Right lung (tissue), 5 donors: Measurements from ENCODE around the gene FAM240B. TPM values are rescaled to one million over a fixed set of nuclear protein-coding genes. Genes with fewer than 3 reads are reported as not detected.

Experiments
- DNase-seq, 2 donors: peaks; one replicate each; pipeline ENCODE4 v3.0.0-alpha.2; 2013
- polyA plus RNA-seq, 5 donors: library from polyadenylated mRNA; unstranded; fragments of 120-200 nt; gene quantifications; one replicate each; pipeline versions ENCODE4 v1.2.1 to v1.2.3, GENCODE V29; 2013; ENCODE audit warnings: inconsistent platforms in 1 of 5, low replicate concordance in 1 of 5; ENCODE audit not compliant: insufficient read length in 5 of 5, insufficient read depth in 1 of 5

Gene FAM240B
- polyA plus RNA-seq, 5 donors: 0.28 TPM; not detected in 4

DNA sequence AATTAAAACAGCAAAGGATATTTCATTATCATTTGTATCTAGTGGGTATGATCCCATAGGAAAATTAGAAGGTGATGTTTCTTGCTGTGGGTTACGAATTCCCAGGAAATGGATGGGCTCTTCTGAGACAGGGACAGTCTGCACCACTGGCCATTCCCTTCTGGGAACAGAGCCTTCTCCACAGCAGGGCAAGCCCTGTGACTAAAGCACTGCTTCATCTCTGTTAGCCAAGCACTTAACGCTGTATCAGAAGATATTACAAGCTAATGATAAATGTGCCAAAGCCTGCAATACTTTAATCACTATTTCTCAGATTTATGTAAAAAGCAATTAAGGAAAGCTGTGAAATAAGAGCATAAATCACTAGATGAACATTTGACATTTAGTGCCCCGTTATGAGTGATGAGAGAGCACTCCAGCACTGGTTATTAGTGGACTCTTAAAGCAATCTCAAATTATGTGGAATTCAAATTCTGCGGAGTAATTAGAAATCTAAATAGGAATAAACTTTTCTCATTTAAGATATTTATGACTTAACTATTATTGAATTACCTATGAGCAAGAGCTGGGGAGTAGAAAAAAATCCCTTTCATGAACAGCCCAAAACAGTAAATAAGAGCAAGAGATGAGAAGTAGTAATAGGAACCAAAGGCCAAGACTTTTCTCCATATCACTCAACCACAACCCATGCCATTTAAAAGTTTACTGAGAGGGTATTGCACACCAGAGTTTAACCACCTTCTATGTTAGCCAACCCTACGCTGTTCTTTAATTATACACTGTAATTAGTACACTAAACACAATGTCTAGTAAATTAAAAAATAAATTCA, 49.2 kb downstream of the FAM240B start:
- no peak for DNase-seq

DNA sequence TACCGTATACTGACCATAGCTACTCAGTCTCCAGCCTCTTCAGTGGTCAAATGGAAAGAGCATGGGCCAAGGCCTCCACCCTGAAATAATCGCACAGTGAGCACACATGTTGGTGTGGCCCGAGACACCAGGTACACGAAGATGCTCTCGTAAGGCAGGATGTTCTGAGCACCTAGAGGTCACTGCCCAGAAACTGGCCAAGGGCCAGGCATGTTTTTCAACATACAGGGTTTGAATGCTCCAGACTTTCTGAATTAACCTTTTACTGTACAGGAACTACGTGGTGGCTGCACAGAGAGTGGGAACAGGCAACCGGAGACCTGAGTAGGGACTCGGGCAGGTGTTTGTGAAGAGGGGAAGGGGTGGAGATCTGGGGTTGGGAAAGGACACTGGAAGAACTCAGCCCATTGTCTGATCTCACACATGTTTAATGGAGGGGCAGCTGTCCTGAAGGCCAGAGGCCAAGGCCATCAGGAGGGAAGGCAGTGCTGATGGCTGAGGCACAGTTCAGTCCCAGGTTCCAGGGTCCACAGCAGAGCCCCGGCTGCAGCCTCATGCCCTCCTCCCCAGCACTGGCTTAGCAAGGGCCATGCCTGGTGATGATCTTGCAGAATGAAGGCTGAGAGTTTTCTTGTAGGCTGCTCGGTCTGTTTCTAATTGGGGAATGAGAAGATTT, 51.0 kb downstream of the FAM240B start:
- no peak for DNase-seq

DNA sequence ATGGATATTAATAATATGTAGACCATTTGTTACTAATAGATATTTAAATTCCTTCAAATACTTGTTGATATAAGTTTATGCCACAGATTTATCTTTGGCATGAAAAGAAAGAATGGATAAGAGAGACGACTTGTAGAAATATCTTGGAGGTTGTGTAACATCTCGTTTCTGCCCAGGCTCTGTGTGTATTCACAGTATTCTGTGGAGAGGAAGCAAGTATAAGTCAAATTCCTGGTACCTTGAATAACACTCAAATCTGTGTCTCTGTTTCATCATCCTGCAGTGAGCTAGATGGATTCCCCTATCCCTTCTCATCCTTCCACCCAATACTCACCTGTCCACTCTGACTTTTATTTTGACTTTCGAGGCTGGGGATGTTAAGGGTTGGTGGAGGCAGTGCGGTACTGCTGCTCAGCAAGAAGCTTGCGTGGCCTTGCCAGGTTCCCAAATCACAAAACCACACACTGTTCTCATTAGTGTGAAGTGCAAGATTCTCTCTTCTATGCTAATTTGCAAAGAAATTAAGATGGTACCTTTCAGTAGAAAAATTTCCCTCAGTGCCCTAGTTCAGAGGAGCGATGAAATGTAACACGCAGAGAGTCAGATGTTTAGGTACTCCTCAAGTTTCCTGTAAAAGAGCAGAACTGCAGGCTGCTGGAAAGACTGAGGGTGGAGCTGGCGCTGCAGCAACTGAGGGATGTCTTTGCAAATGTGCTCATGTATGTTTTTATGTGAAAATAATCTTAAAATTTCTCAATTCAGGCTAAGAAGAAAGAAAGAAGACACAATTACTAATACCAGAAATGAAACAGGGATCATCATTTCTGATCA, 57.0 kb downstream of the FAM240B start:
- DNase-seq: no peak

GRCh38 chr9:38659538-38659937, 60.4 kb downstream of the FAM240B start:
- no peak for DNase-seq

GRCh38 chr9:38656896-38657295, 63.0 kb downstream of the FAM240B start:
- no peak for DNase-seq

DNA sequence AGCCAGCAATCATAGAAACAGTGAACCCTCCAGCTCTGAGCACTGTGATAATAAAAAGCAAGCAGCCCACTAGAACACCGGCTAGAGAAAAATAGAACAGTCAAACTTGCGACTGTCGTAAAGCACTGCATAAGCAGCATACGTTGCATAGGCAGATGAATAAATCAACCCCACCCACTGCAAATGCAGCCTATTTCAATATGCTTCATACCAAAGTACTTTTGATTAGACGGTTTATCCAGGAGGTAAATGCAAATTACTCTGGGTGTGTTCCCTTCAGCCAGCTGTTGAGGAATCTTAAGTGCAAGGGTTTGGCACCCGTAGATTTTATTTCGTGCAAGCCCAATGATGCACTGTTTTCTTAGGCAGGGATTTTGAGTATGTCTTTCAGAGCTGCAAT, 67.4 kb downstream of the FAM240B start:
- DNase-seq: no peak

DNA sequence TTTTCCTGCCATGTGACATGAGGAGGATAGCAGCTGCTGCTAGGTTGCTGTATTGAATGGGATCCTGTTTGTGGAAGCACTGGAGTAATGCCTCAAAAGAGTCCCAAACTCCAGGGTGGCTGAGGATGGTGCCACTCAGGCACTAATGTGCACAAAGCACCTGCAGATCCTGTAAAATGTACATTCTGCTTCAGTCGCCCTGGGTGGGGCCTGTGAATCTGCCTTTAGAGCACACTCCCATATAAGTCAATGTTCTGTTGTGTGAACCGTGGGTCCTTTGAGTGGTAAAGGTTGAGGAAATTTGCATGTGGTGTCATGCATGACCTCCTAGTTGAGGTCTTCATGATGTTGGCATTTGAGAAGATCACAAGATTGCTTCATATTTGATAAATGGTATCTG, 67.9 kb downstream of the FAM240B start:
- no peak for DNase-seq

DNA sequence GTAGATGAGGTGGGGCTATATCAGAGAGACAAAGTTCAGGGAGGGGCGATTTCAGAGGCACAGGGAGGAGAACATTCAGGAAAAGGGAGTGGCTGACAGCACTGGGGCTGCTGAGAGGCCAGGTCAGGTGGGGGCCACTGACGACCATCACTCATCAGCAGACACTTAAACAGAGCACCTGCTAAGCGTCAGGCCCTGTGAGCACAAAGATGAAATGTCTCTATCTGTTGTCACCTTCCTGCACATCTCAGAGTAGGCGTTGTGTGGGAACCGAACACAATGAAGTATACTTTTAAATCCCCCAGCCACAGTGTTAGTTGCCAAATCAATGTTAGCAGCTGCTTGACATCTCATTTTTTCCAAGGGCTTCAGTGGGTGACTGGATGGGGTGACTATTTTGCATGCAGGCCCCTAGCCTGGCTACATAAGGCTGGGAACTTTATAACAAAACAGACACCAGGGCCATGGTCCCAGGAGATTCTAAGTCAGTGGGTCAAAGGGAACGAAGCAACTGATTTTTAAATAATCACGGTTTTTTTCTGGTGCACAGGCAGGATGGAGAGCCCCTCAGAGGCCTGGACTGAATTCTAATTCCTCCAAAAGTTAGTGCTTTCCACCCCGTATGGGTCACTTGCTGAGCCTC, 68.4 kb downstream of the FAM240B start:
- no peak for DNase-seq

DNA sequence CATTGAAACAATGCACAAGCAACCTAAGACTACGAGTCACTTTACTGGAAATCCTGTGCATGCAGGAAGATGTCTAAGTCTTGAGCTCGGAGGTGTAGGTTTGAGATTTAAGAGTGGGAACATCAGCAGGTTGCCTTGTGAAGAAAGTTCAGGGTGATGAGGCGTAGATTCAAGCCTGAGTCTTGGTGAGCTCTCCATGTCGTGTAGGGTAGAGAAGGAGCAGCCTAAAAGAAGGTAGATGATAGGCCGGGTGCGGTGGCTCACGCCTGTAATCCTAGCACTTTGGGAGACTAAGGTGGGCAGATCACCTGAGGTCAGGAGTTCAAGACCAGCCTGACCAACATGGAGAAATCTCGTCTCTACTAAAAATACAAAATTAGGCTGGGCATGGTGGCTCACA, 69.4 kb downstream of the FAM240B start:
- no peak for DNase-seq

- no peak for DNase-seq
Observed at GRCh38 chr9:38649731-38650363, 70.1 kb downstream of the FAM240B start.

DNA sequence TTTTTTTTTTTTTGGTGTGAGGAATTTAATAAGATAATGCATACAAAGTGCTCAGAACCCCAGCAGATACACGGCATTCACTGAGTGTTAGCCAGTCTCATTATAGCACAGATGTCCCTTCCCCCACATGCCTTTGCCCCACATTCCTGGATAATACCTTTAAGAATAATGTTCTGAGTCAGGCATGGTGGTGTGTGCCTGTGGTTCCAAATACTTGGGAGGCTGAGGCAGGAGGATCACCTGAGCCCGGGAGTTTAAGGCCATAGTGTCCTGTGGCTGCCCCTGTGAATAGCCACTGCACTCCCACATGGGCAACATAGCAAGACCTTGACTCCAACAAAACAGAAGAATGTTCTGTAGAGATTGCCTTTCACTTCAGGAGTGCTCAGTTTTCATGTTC, 75.3 kb downstream of the FAM240B start:
- DNase-seq: no peak

Other genes starting within 250 kb of the FAM240B start
- gene ANKRD18A, start 99.5 kb downstream of the FAM240B start, polyA plus RNA-seq: 1 to 10 TPM; 1.7 to 3.4 (median 2.5) TPM